Middle frontal gyrus (tissue), 1 donor: Measurements from ENCODE around the gene TAL1.

Experiments used
- DNase-seq: peaks from one replicate; pipeline ENCODE4 v3.0.0-alpha.2; 2015; ENCODE audit warnings: low spot score; ENCODE audit errors: extremely low spot score

TAL1 gene

GRCh38 chr1:47229886-47230691 is 1.9 kb downstream of the TAL1 start:
- no peak for DNase-seq

- no peak for DNase-seq
Measured at GRCh38 chr1:47229031-47229885, 2.8 kb downstream of the TAL1 start.

GRCh38 chr1:47228644-47229030 is 3.4 kb downstream of the TAL1 start:
- DNase-seq, result no peak

- no peak for DNase-seq
Measured at GRCh38 chr1:47227341-47228232, 4.4 kb downstream of the TAL1 start.

GRCh38 chr1:47226839-47227215 is 5.2 kb downstream of the TAL1 start:
- DNase-seq, result no peak

- DNase-seq, result no peak
Measured at GRCh38 chr1:47226121-47226838, 5.7 kb downstream of the TAL1 start.

GRCh38 chr1:47225430-47226100 is 6.5 kb downstream of the TAL1 start:
- DNase-seq, result no peak

- no peak for DNase-seq
Measured at GRCh38 chr1:47224676-47225399, 7.2 kb downstream of the TAL1 start.

- DNase-seq, result no peak
Measured at GRCh38 chr1:47223921-47224675, 7.9 kb downstream of the TAL1 start.

GRCh38 chr1:47223174-47223920 is 8.7 kb downstream of the TAL1 start:
- no peak for DNase-seq

- no peak for DNase-seq
Measured at GRCh38 chr1:47222476-47222875, 9.5 kb downstream of the TAL1 start.

GRCh38 chr1:47219590-47220220 is 12.3 kb downstream of the TAL1 start:
- no peak for DNase-seq

- DNase-seq, result no peak
Measured at GRCh38 chr1:47219001-47219400, 13.0 kb downstream of the TAL1 start.

- DNase-seq, result no peak
Measured at GRCh38 chr1:47216278-47217059, 15.6 kb downstream of the TAL1 start.

GRCh38 chr1:47215713-47216112 is 16.3 kb downstream of the TAL1 start:
- no peak for DNase-seq

GRCh38 chr1:47214549-47214948 is 17.5 kb downstream of the TAL1 start:
- DNase-seq, result no peak
